K562 (cell line): ENCODE results near the gene METTL8. TPM values are rescaled to one million over a fixed set of nuclear protein-coding genes. Genes with fewer than 3 reads are reported as not detected.

Experiments
- ATAC-seq: fragments of 200-7000 bp; cut with Tn5 transposase; 3 replicates; pipeline ENCODE4 v1.9.1; 2020; ENCODE audit warnings: moderate library complexity
- BruUV-seq: library from RNA; stranded (reverse); fragments of 400-500 nt; replicated peaks from 2 replicates; lab custom pipeline; 2021; lab: Mats Ljungman, UMichigan
- CTCF ChIA-PET: fragments of 300-600 bp; formaldehyde crosslinking; extraction: SDS; loops from one replicate; lab custom pipeline; 2021; ENCODE audit warnings: low intra/inter-chr PET ratio; lab: Yijun Ruan, JAX
- POLR2A ChIA-PET: fragments of 300-600, 350-650 bp; sonication (Branson Sonifier 250); formaldehyde crosslinking; extraction: SDS; loops from one replicate; lab custom pipeline; 2021; ENCODE audit warnings: antibody characterized with exemption, inconsistent platforms; lab: Yijun Ruan, JAX
- DNase-seq, 4 experiments: peaks; one replicate each; pipeline versions ENCODE4 v3.0.0 to v3.0.0-alpha.2; 2011 to 2018; ENCODE audit warnings: low spot score in 3 of 4, mixed read lengths in 3 of 4; ENCODE audit errors: extremely low read depth in 1 of 4
- FAIRE-seq: peaks from 2 replicates; lab custom pipeline; 2011; peaks lifted over from hg19 to GRCh38; lab: Jason Lieb, UNC
- H2AFZ ChIP-seq: 2 replicates; pipeline ENCODE4 v1.6.0; 2011; ENCODE audit warnings: low read depth, low read length, control low read depth, inconsistent platforms
- H3K27ac ChIP-seq: fragments of 200-600 bp; 3 replicates; pipeline ENCODE4 v1.8.0; 2011; ENCODE audit warnings: low read depth, mild to moderate bottlenecking, control low read depth, inconsistent platforms, low read length, moderate library complexity, mixed read lengths; ENCODE audit errors: extremely low read depth
- H3K27me3 ChIP-seq, 2 experiments: fragments of 300-600 bp in 1 of 2; 2 replicates in 1 of 2; 3 replicates in 1 of 2; pipeline versions ENCODE4 v1.6.0 to v1.8.0; 2011; ENCODE audit warnings: inconsistent platforms in 2 of 2, low read length in 2 of 2, mild to moderate bottlenecking in 1 of 2, mixed read lengths in 1 of 2, moderate library complexity in 1 of 2; ENCODE audit not compliant: control insufficient read depth in 2 of 2, insufficient read depth in 2 of 2
- H3K36me3 ChIP-seq: fragments of 300-600 bp; 3 replicates; pipeline ENCODE4 v1.8.0; 2011; ENCODE audit warnings: mild to moderate bottlenecking, low read length, inconsistent platforms; ENCODE audit not compliant: control insufficient read depth, insufficient read depth
- H3K4me1 ChIP-seq, 2 experiments: fragments of 200-600 bp in 1 of 2; replicated peaks in 1 of 2; 2 replicates in 1 of 2; 3 replicates in 1 of 2; pipeline versions ENCODE4 v1.5.1 to v1.8.0; 2011; ENCODE audit warnings: inconsistent platforms in 2 of 2, low read length in 2 of 2, mild to moderate bottlenecking in 1 of 2, mixed read lengths in 1 of 2, moderate library complexity in 1 of 2; ENCODE audit not compliant: control insufficient read depth in 2 of 2, insufficient read depth in 2 of 2
- H3K4me2 ChIP-seq: 2 replicates; pipeline ENCODE4 v1.6.1; 2011; ENCODE audit warnings: low read length, control low read depth, inconsistent platforms, mixed read lengths; ENCODE audit not compliant: insufficient read depth
- H3K4me3 ChIP-seq: fragments of 200-600 bp; sonication (generic), shearing (Covaris generic); 2 replicates; pipeline ENCODE4 v1.5.1; 2016; ENCODE audit warnings: control low read depth, inconsistent platforms
- H3K79me2 ChIP-seq: fragments of 200-600 bp; 3 replicates; pipeline ENCODE4 v1.8.0; 2011; ENCODE audit warnings: low read length, inconsistent platforms; ENCODE audit not compliant: control insufficient read depth, insufficient read depth
- H3K9ac ChIP-seq, 2 experiments: 2 replicates each; pipeline versions ENCODE4 v1.6.0 to v1.6.1; 2011; ENCODE audit warnings: low read depth in 2 of 2, low read length in 2 of 2, control low read depth in 1 of 2, inconsistent platforms in 1 of 2, mild to moderate bottlenecking in 1 of 2, mixed read lengths in 1 of 2; ENCODE audit not compliant: insufficient read depth in 1 of 2
- H3K9me1 ChIP-seq: one replicate; pipeline ENCODE4 v1.6.0; 2011; ENCODE audit warnings: inconsistent platforms, mild to moderate bottlenecking, low read length, moderate library complexity; ENCODE audit not compliant: control insufficient read depth, insufficient read depth
- H3K9me3 ChIP-seq: replicated peaks from 2 replicates; pipeline ENCODE4 v1.5.1; 2011; ENCODE audit warnings: low read depth, low read length, inconsistent platforms; ENCODE audit not compliant: control insufficient read depth, insufficient read depth
- H4K20me1 ChIP-seq: replicated peaks from 2 replicates; pipeline ENCODE4 v1.6.1; 2011; ENCODE audit warnings: low read length, inconsistent platforms, mixed read lengths; ENCODE audit not compliant: control insufficient read depth, insufficient read depth
- FOXO4 ChIP-seq: fragments of 450-650 bp; formaldehyde crosslinking; IDR thresholded peaks from 2 replicates; pipeline ENCODE4 v1.4.0; 2020; ENCODE audit warnings: mild to moderate bottlenecking, moderate library complexity
- LARP7 ChIP-seq: fragments of 450-650 bp; IDR thresholded peaks from 2 replicates; pipeline ENCODE4 v1.6.1; 2016
- NFIX ChIP-seq: fragments of 250-450 bp; sonication (Bioruptor Pico); IDR thresholded peaks from 2 replicates; pipeline ENCODE4 v1.4.0; 2020; ENCODE audit warnings: low read depth, mild to moderate bottlenecking, moderate library complexity
- PHF20 ChIP-seq: fragments of 450-650 bp; IDR thresholded peaks from 2 replicates; pipeline ENCODE4 v1.6.1; 2018; ENCODE audit not compliant: partially characterized antibody
- PKNOX1 ChIP-seq: fragments of 450-650 bp; IDR thresholded peaks from 2 replicates; pipeline ENCODE4 v1.6.1; 2016
- PURB ChIP-seq: sonication (generic); formaldehyde crosslinking; IDR thresholded peaks from 2 replicates; pipeline ENCODE4 v1.9.0; 2021; ENCODE audit warnings: low read depth, mild to moderate bottlenecking, missing genetic modification reagents
- SMARCB1 ChIP-seq: IDR thresholded peaks from 2 replicates; pipeline ENCODE4 v1.6.1; 2011; ENCODE audit warnings: improper control_type of control experiment, low read depth; ENCODE audit not compliant: insufficient read length
- STAT5B ChIP-seq: fragments of 250-450 bp; sonication (Bioruptor Pico); IDR thresholded peaks from 2 replicates; pipeline ENCODE4 v1.8.0; 2021; ENCODE audit warnings: mild to moderate bottlenecking, inconsistent platforms
- U2AF2 ChIP-seq: fragments of 200-400 bp; formaldehyde crosslinking; optimal IDR thresholded peaks from 2 replicates; pipeline ENCODE3; 2017; ENCODE audit warnings: low read depth, mild to moderate bottlenecking, low read length
- VEZF1 ChIP-seq: fragments of 200-800 bp; sonication (Bioruptor generic); IDR thresholded peaks from 2 replicates; pipeline ENCODE4 v1.6.1; 2017; ENCODE audit warnings: missing genetic modification characterization, missing compliant biosample characterization
- ZBED1 ChIP-seq: IDR thresholded peaks from 2 replicates; pipeline ENCODE4 v1.6.1; 2014
- ZNF408 ChIP-seq: fragments of 250-450 bp; sonication (Bioruptor Pico); IDR thresholded peaks from 2 replicates; pipeline ENCODE4 v1.4.0; 2020; ENCODE audit warnings: low read depth, mild to moderate bottlenecking, moderate library complexity
- ZNF511 ChIP-seq: sonication (generic); formaldehyde crosslinking; IDR thresholded peaks from 2 replicates; pipeline ENCODE4 v1.8.0; 2022; ENCODE audit warnings: mild to moderate bottlenecking, missing genetic modification reagents
- ZNF586 ChIP-seq: fragments of 450-650 bp; formaldehyde crosslinking; conservative IDR thresholded peaks from 2 replicates; pipeline ENCODE4 v1.4.0; 2020; ENCODE audit warnings: mild to moderate bottlenecking, moderate library complexity
- ZNF655 ChIP-seq: fragments of 250-450 bp; sonication (Bioruptor Pico); IDR thresholded peaks from 2 replicates; pipeline ENCODE4 v1.5.0; 2021
- WGBS: fragments of 100-300 bp; shearing (Covaris generic); methylation state at CpG from one replicate; pipeline ENCODE4 v1.1.6; 2016; ENCODE audit warnings: low coverage, mixed read lengths; ENCODE audit not compliant: insufficient coverage; ENCODE audit errors: missing lambda C conversion rate; 5-methylcytosine and 5-hydroxymethylcytosine counted together
- in situ Hi-C: fragments of 300-500 bp; cut with MboI; formaldehyde crosslinking; loops from 4 replicates; pipeline ENCODE4 v1.15.0; 2018; ENCODE audit warnings: inconsistent platforms, mixed read lengths
- intact Hi-C: fragments of 100-400 bp; cut with micrococcal nuclease; formaldehyde crosslinking; loops from 2 replicates; pipeline ENCODE4 v1.14.2; 2022
- polyA plus RNA-seq, 8 experiments: library from polyadenylated mRNA; depleted of rRNA in 4 of 8; stranded (reverse) in 5 of 8; unstranded in 3 of 8; fragments of >200 nt; fragmentation: Nextera tagmentation in 2 of 8; fragmentation: Illumina TruSeq in 1 of 8; extraction: Ambion mirVana in 2 of 8; extraction: Trizol in 1 of 8; gene quantifications; 2 replicates each; pipeline versions ENCODE4 v1.2.1 to v1.2.3, GENCODE V29; 2011 to 2014; ENCODE audit warnings: inconsistent platforms in 1 of 8, missing spikeins in 1 of 8
- total RNA-seq, 7 experiments: library from RNA; depleted of rRNA in 6 of 7; stranded (reverse); fragments of >200 nt in 6 of 7; fragmentation: Illumina TruSeq in 2 of 7; extraction: Trizol in 2 of 7; gene quantifications; 2 replicates each; pipeline versions ENCODE4 v1.2.1 to v1.2.3, GENCODE V29; 2011 to 2021; ENCODE audit warnings: low replicate concordance in 1 of 7
- TF ChIP-seq, protein P1 (sequence below): fragments of 450-650 bp; conservative IDR thresholded peaks from 2 replicates; pipeline ENCODE4 v1.6.1; 2016; ENCODE audit warnings: missing genetic modification characterization, low read depth, mild to moderate bottlenecking, missing compliant biosample characterization, moderate library complexity

The METTL8 gene
- total and polyA plus RNA-seq, 9 of the 15 experiments (the other 6 are each of a cell fraction or from before 2014, with no cell fraction given) = 12.9 to 52.6 (median 33.7) TPM

GRCh38 chr2:171334946-171335345, 98.8 kb downstream of the METTL8 start:
- Histone ChIP-seq H2AFZ (no peak overlapping the region), H3K36me3 (peaks cover 9% of the 10 kb centered on the region; the same call in 2 of the 3 replicates), H3K9me1 (no peaks in the 10 kb centered on the region), H3K4me3 (no peak overlapping the region), H3K27me3 (no peaks in the 10 kb centered on the region), H4K20me1 (no peaks in the 10 kb centered on the region), H3K9ac (no peak overlapping the region), H3K4me1 (peaks cover 0 to 6% of the 10 kb centered on the region in 2 experiments; a peak in 2 of 5 replicates), H3K79me2 (no peaks in the 10 kb centered on the region), H3K4me2 (no peak overlapping the region), H3K27ac (no peak overlapping the region), H3K9me3 (no peaks in the 10 kb centered on the region)
- FAIRE-seq = no peak
- ChIA-PET POLR2A (interaction anchor here (0.5 to 2.1 kb wide), 4 partner anchors 8 to 409 kb away, joined by 3 to 6 read pairs (median 4); no protein-coding TSS in a partner anchor), CTCF (no interaction called here)
- DNase-seq = no peak
- no peak for ATAC-seq
- in situ Hi-C loops = no loop called here
- intact Hi-C loops = no loop called here
- 75% methylated on average over 1 of the region's 1 CpG for WGBS
- no TSS peak for BruUV-seq
- TF ChIP-seq U2AF2 = no peak
- no peak for TF ChIP-seq PKNOX1
- TF ChIP-seq LARP7 = no peak
- TF ChIP-seq, protein P1, sequence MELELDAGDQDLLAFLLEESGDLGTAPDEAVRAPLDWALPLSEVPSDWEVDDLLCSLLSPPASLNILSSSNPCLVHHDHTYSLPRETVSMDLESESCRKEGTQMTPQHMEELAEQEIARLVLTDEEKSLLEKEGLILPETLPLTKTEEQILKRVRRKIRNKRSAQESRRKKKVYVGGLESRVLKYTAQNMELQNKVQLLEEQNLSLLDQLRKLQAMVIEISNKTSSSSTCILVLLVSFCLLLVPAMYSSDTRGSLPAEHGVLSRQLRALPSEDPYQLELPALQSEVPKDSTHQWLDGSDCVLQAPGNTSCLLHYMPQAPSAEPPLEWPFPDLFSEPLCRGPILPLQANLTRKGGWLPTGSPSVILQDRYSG (tag) = no peak
- TF ChIP-seq ZNF655 (CRISPR knock-in tag) = no peak
- no peak for TF ChIP-seq ZBED1
- no peak for TF ChIP-seq STAT5B (CRISPR knock-in tag)
- no peak for TF ChIP-seq SMARCB1
- TF ChIP-seq ZNF586 (CRISPR knock-in tag) = no peak
- TF ChIP-seq PHF20 = no peak
- no peak for TF ChIP-seq NFIX
- TF ChIP-seq FOXO4 (CRISPR knock-in tag) = no peak
- TF ChIP-seq ZNF408 (CRISPR knock-in tag) = no peak
- TF ChIP-seq ZNF511 = no peak
- TF ChIP-seq PURB (CRISPR knock-in tag) = no peak
- no peak for TF ChIP-seq VEZF1 (CRISPR knock-in tag)
